ENCODE measurements around the gene MDP1. TPM values are rescaled to one million over a fixed set of nuclear protein-coding genes. Genes with fewer than 3 reads are reported as not detected.
A peak's percentile ranks its signal among the peaks of the same experiment; 100 is the strongest.

MDP1 gene
- total RNA-seq, 2 donors from 2014 or later = 21.0 to 25.0 TPM

- no peaks in the 10 kb centered on the region for H3K4me1 ChIP-seq (ENCODE audit: control insufficient read depth, insufficient read depth, low read length)
- no peak overlapping the region for H3K27ac ChIP-seq (ENCODE audit: low read depth, low read length)
- Mint-ChIP-seq H3K4me3 (no peak overlapping the region), H3K9me3 (no peaks in the 10 kb centered on the region), H3K4me1 (peaks cover 9% of the 10 kb centered on the region), H3K27ac (no peak overlapping the region), H3K36me3 (ENCODE audit: low read depth) (peaks cover 35% of the 10 kb centered on the region), H3K27me3 (ENCODE audit: insufficient read depth) (no peaks in the 10 kb centered on the region)
- no peaks in the 10 kb centered on the region for H3K27me3 ChIP-seq (ENCODE audit: control insufficient read depth, insufficient read depth, low read length, poor library complexity, severe bottlenecking)
- no peak overlapping the region for H3K4me3 ChIP-seq (ENCODE audit: low read length)
- H3K9me3 ChIP-seq (ENCODE audit: control insufficient read depth, low read length) = no peaks in the 10 kb centered on the region
- H3K36me3 ChIP-seq (ENCODE audit: control insufficient read depth, insufficient read depth, low read length) = peaks cover 39% of the 10 kb centered on the region
- H3K9ac ChIP-seq (ENCODE audit: extremely low read depth, low read length, poor library complexity, severe bottlenecking) = no peak overlapping the region
- WGBS, 2 experiments (ENCODE audit: insufficient coverage in 1 of 2, insufficient read length in 1 of 2) = 97 to 98% methylated on average over 14 to 15 of the region's 15 CpGs
- TF ChIP-seq, protein P1, sequence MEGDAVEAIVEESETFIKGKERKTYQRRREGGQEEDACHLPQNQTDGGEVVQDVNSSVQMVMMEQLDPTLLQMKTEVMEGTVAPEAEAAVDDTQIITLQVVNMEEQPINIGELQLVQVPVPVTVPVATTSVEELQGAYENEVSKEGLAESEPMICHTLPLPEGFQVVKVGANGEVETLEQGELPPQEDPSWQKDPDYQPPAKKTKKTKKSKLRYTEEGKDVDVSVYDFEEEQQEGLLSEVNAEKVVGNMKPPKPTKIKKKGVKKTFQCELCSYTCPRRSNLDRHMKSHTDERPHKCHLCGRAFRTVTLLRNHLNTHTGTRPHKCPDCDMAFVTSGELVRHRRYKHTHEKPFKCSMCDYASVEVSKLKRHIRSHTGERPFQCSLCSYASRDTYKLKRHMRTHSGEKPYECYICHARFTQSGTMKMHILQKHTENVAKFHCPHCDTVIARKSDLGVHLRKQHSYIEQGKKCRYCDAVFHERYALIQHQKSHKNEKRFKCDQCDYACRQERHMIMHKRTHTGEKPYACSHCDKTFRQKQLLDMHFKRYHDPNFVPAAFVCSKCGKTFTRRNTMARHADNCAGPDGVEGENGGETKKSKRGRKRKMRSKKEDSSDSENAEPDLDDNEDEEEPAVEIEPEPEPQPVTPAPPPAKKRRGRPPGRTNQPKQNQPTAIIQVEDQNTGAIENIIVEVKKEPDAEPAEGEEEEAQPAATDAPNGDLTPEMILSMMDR (conservative IDR thresholded peaks at IDR 0.05) = no peak
- DNase-seq = no peak
These were observed 22.9 kb downstream of the MDP1 start for GRCh38 chr14:24192933-24193332.

GRCh38 chr14:24190416-24190815 is 25.4 kb downstream of the MDP1 start:
- 94 to 95% methylated on average over 6 to 9 of the region's 10 CpGs for WGBS, 2 experiments (ENCODE audit: insufficient coverage in 1 of 2, insufficient read length in 1 of 2)

GRCh38 chr14:24189460-24189859 is 26.4 kb downstream of the MDP1 start:
- H3K4me3 Mint-ChIP-seq = no peak overlapping the region
- no peak overlapping the region for H3K27ac ChIP-seq (ENCODE audit: low read depth, low read length)
- TF ChIP-seq, protein P1 (conservative IDR thresholded peaks at IDR 0.05) = no peak

More at GRCh38 chr14:24190416-24190815, 25.4 kb downstream of the MDP1 start:
- no peak overlapping the region for H3K9ac ChIP-seq (ENCODE audit: extremely low read depth, low read length, poor library complexity, severe bottlenecking)
- DNase-seq = no peak
- Mint-ChIP-seq H3K9me3 (no peaks in the 10 kb centered on the region), H3K4me1 (peaks cover 6% of the 10 kb centered on the region), H3K27me3 (ENCODE audit: insufficient read depth) (no peaks in the 10 kb centered on the region), H3K36me3 (ENCODE audit: low read depth) (peaks cover 50% of the 10 kb centered on the region), H3K4me3 (no peak overlapping the region), H3K27ac (no peak overlapping the region)
- peaks cover 62% of the 10 kb centered on the region for H3K36me3 ChIP-seq (ENCODE audit: control insufficient read depth, insufficient read depth, low read length)
- H3K9me3 ChIP-seq (ENCODE audit: control insufficient read depth, low read length) = no peaks in the 10 kb centered on the region
- no peaks in the 10 kb centered on the region for H3K27me3 ChIP-seq (ENCODE audit: control insufficient read depth, insufficient read depth, low read length, poor library complexity, severe bottlenecking)
- no peaks in the 10 kb centered on the region for H3K4me1 ChIP-seq (ENCODE audit: control insufficient read depth, insufficient read depth, low read length)
- no peak overlapping the region for H3K4me3 ChIP-seq (ENCODE audit: low read length)
- H3K27ac ChIP-seq (ENCODE audit: low read depth, low read length) = no peak overlapping the region
- TF ChIP-seq, protein P1 (conservative IDR thresholded peaks at IDR 0.05) = no peak

More at GRCh38 chr14:24189460-24189859, 26.4 kb downstream of the MDP1 start:
- no peaks in the 10 kb centered on the region for H3K27me3 Mint-ChIP-seq (ENCODE audit: insufficient read depth)
- Histone ChIP-seq H3K36me3 (ENCODE audit: control insufficient read depth, insufficient read depth, low read length) (peaks cover 70% of the 10 kb centered on the region), H3K27me3 (ENCODE audit: control insufficient read depth, insufficient read depth, low read length, poor library complexity, severe bottlenecking) (no peaks in the 10 kb centered on the region), H3K9me3 (ENCODE audit: control insufficient read depth, low read length) (no peaks in the 10 kb centered on the region), H3K4me3 (ENCODE audit: low read length) (peak overlapping the region; percentile 89), H3K9ac (ENCODE audit: extremely low read depth, low read length, poor library complexity, severe bottlenecking) (no peak overlapping the region), H3K4me1 (ENCODE audit: control insufficient read depth, insufficient read depth, low read length) (no peaks in the 10 kb centered on the region)
- H3K9me3 Mint-ChIP-seq = no peaks in the 10 kb centered on the region
- peaks cover 54% of the 10 kb centered on the region for H3K36me3 Mint-ChIP-seq (ENCODE audit: low read depth)
- no peak overlapping the region for H3K27ac Mint-ChIP-seq
- peaks cover 6% of the 10 kb centered on the region for H3K4me1 Mint-ChIP-seq
- DNase-seq = no peak
- WGBS, 2 experiments (ENCODE audit: insufficient coverage in 1 of 2, insufficient read length in 1 of 2) = 95% methylated on average over 9 of the region's 9 CpGs

Measured in endodermal cell (in vitro differentiated cells).